ENCODE results near the gene INSR.

Gene INSR

GRCh38 chr19:7294558-7295212 is 471 bp upstream of the INSR start:
- DNase-seq = no peak

- DNase-seq = no peak
These were observed 1.1 kb downstream of the INSR start for GRCh38 chr19:7292950-7293761.

- DNase-seq = no peak
These were observed 1.8 kb downstream of the INSR start for GRCh38 chr19:7292352-7292949.

- DNase-seq = no peak
These were observed 5.2 kb downstream of the INSR start for GRCh38 chr19:7288977-7289376.

- DNase-seq = no peak
These were observed 6.1 kb downstream of the INSR start for GRCh38 chr19:7288131-7288530.

GRCh38 chr19:7287722-7288121 is 6.5 kb downstream of the INSR start:
- DNase-seq = no peak

GRCh38 chr19:7280940-7281666 is 13.1 kb downstream of the INSR start:
- DNase-seq = no peak

- no peak for DNase-seq
These were observed 21.2 kb downstream of the INSR start for GRCh38 chr19:7272856-7273578.

- no peak for DNase-seq
These were observed 25.5 kb downstream of the INSR start for GRCh38 chr19:7268705-7269098.

GRCh38 chr19:7267792-7268704 is 26.2 kb downstream of the INSR start:
- DNase-seq = no peak

GRCh38 chr19:7266832-7267231 is 27.4 kb downstream of the INSR start:
- DNase-seq = no peak

- no peak for DNase-seq
These were observed 28.3 kb downstream of the INSR start for GRCh38 chr19:7265963-7266362.

- no peak for DNase-seq
These were observed 29.4 kb downstream of the INSR start for GRCh38 chr19:7264858-7265257.

GRCh38 chr19:7263521-7263920 is 30.7 kb downstream of the INSR start:
- DNase-seq = no peak

GRCh38 chr19:7263066-7263465 is 31.1 kb downstream of the INSR start:
- DNase-seq = no peak

GRCh38 chr19:7262470-7262869 is 31.7 kb downstream of the INSR start:
- no peak for DNase-seq

- DNase-seq = no peak
These were observed 34.1 kb downstream of the INSR start for GRCh38 chr19:7260161-7260560.

- DNase-seq = no peak
These were observed 35.3 kb downstream of the INSR start for GRCh38 chr19:7258840-7259395.

GRCh38 chr19:7258041-7258839 is 36.0 kb downstream of the INSR start:
- no peak for DNase-seq
